Measurements from ENCODE around the gene CLCN2. TPM values are rescaled to one million over a fixed set of nuclear protein-coding genes. Genes with fewer than 3 reads are reported as not detected.

Gene CLCN2
- polyA plus RNA-seq, 2 of the 4 experiments (the other 2 are of a cell fraction) = 2.2 to 5.4 TPM

DNA sequence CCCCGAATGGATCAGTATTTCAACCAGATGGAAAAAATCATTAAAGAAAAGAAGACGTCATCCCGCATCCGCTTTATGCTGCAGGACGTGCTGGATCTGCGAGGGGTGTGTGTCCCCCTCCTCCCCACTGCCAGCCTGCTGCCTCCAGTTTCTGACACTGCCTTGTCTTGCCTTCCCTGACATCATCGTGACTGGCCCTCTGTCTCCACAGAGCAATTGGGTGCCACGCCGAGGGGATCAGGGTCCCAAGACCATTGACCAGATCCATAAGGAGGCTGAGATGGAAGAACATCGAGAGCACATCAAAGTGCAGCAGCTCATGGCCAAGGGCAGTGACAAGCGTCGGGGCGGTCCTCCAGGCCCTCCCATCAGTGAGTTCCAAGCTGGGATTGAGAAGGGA is 36.1 kb downstream of the CLCN2 start (continued):
- no peak for TF ChIP-seq ZFP36 (IDR thresholded peaks at IDR 0.05; ENCODE audit: borderline replicate concordance, partially characterized antibody)
- no peak for TF ChIP-seq KDM5A (IDR thresholded peaks at IDR 0.05)

DNA sequence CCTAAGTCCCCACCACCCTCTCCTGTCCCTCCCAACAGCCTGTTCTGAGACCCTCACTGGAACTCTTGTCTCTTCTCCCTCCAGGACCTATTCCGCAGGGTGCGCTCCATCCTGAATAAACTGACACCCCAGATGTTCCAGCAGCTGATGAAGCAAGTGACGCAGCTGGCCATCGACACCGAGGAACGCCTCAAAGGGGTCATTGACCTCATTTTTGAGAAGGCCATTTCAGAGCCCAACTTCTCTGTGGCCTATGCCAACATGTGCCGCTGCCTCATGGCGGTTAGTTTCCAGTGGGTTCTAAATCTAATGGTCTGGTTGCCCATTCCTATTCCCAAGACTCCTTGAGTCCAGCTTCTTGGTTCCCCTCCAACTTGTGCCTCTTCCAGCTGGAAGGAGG is 37.7 kb downstream of the CLCN2 start:
- no peak for ATAC-seq
- POLR2A ChIA-PET = no interaction called here

DNA sequence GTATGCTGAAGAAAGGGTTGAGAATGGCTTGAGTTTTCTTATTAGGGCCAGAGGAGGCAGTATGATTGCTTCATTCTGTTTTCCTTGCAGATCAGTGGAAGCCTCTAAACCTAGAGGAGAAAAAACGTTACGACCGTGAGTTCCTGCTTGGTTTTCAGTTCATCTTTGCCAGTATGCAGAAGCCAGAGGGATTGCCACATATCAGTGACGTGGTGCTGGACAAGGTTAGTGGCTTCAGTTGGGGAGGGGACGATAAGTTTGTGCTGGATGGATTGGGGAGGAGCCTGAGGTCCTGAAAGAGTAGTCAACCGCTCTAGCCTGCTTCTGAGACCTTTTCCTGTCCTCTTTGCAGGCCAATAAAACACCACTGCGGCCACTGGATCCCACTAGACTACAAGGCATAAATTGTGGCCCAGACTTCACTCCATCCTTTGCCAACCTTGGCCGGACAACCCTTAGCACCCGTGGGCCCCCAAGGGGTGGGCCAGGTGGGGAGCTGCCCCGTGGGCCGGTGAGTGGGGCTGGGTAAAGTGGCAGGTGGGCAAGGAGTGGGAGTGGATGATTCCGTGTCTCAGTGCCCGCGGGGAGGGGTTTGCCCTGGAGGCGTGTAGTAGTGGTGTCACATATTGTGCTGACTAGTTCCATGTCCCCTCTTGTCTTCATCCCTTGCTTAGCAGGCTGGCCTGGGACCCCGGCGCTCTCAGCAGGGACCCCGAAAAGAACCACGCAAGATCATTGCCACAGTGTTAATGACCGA is 38.5 kb downstream of the CLCN2 start:
- Histone ChIP-seq H3K4me2 (no peak overlapping the region), H3K4me1 (peaks cover 32% of the 10 kb centered on the region), H3K9me3 (no peaks in the 10 kb centered on the region), H3K4me3 (no peak overlapping the region), H3K27ac (no peak overlapping the region)
- POLR2A ChIA-PET = interaction anchor here (0.6 kb wide), 1 partner anchor 40 kb away, joined by 3 read pairs; no protein-coding TSS in a partner anchor
- ATAC-seq = no peak
- CTCF ChIA-PET = interaction anchor here (1.2 kb wide), 1 partner anchor 15 kb away, joined by 4 read pairs; the partner anchor contains the start of gene FAM131A
- TF ChIP-seq POLR2A (IDR thresholded peaks at IDR 0.05; ENCODE audit: low read length) = no peak
- no peak for TF ChIP-seq RARB (CRISPR knock-in tag; IDR thresholded peaks at IDR 0.05)
- TF ChIP-seq CEBPB (IDR thresholded peaks at IDR 0.05) = no peak
- no peak for TF ChIP-seq CHD4 (IDR thresholded peaks at IDR 0.05; ENCODE audit: borderline replicate concordance)
- TF ChIP-seq, protein P1, sequence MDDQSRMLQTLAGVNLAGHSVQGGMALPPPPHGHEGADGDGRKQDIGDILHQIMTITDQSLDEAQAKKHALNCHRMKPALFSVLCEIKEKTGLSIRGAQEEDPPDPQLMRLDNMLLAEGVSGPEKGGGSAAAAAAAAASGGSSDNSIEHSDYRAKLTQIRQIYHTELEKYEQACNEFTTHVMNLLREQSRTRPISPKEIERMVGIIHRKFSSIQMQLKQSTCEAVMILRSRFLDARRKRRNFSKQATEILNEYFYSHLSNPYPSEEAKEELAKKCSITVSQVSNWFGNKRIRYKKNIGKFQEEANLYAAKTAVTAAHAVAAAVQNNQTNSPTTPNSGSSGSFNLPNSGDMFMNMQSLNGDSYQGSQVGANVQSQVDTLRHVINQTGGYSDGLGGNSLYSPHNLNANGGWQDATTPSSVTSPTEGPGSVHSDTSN (IDR thresholded peaks at IDR 0.05) = no peak
- TF ChIP-seq JUNB (IDR thresholded peaks at IDR 0.05) = no peak
- no peak for TF ChIP-seq MAZ (IDR thresholded peaks at IDR 0.05; ENCODE audit: borderline replicate concordance, low read depth, low read length)
- no peak for TF ChIP-seq TP53 (CRISPR knock-in tag; IDR thresholded peaks at IDR 0.05)
- no peak for TF ChIP-seq MYC (IDR thresholded peaks at IDR 0.05; ENCODE audit: borderline replicate concordance, low read length)
- TF ChIP-seq, protein P2, sequence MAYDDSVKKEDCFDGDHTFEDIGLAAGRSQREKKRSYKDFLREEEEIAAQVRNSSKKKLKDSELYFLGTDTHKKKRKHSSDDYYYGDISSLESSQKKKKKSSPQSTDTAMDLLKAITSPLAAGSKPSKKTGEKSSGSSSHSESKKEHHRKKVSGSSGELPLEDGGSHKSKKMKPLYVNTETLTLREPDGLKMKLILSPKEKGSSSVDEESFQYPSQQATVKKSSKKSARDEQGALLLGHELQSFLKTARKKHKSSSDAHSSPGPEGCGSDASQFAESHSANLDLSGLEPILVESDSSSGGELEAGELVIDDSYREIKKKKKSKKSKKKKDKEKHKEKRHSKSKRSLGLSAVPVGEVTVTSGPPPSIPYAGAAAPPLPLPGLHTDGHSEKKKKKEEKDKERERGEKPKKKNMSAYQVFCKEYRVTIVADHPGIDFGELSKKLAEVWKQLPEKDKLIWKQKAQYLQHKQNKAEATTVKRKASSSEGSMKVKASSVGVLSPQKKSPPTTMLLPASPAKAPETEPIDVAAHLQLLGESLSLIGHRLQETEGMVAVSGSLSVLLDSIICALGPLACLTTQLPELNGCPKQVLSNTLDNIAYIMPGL (CRISPR knock-in tag; IDR thresholded peaks at IDR 0.05; ENCODE audit: borderline replicate concordance) = no peak
- TF ChIP-seq GATA3 (IDR thresholded peaks at IDR 0.05; ENCODE audit: borderline replicate concordance) = no peak
- TF ChIP-seq, protein P3, sequence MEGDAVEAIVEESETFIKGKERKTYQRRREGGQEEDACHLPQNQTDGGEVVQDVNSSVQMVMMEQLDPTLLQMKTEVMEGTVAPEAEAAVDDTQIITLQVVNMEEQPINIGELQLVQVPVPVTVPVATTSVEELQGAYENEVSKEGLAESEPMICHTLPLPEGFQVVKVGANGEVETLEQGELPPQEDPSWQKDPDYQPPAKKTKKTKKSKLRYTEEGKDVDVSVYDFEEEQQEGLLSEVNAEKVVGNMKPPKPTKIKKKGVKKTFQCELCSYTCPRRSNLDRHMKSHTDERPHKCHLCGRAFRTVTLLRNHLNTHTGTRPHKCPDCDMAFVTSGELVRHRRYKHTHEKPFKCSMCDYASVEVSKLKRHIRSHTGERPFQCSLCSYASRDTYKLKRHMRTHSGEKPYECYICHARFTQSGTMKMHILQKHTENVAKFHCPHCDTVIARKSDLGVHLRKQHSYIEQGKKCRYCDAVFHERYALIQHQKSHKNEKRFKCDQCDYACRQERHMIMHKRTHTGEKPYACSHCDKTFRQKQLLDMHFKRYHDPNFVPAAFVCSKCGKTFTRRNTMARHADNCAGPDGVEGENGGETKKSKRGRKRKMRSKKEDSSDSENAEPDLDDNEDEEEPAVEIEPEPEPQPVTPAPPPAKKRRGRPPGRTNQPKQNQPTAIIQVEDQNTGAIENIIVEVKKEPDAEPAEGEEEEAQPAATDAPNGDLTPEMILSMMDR (IDR thresholded peaks at IDR 0.05) = no peak
- TF ChIP-seq TFCP2L1 (CRISPR knock-in tag; IDR thresholded peaks at IDR 0.05) = no peak
- TF ChIP-seq RNF2 (IDR thresholded peaks at IDR 0.05; ENCODE audit: borderline replicate concordance, low read depth) = no peak
- no peak for FAIRE-seq
- WGBS (ENCODE audit: missing lambda C conversion rate) = 91% methylated on average over 16 of the region's 20 CpGs
- DNase-seq (ENCODE audit: low read depth in 1 of 2, low spot score in 1 of 2) = no peak

More for the DNA sequence above, 37.7 kb downstream of the CLCN2 start:
- Histone ChIP-seq H3K4me3 (no peak overlapping the region), H3K4me1 (peaks cover 24% of the 10 kb centered on the region), H3K4me2 (no peak overlapping the region), H3K27ac (no peak overlapping the region), H3K9me3 (no peaks in the 10 kb centered on the region)
- no peak for FAIRE-seq
- CTCF ChIA-PET = interaction anchor here (1.2 to 1.4 kb wide), 2 partner anchors 14 to 32 kb away, joined by 4 read pairs; partner anchors contain the start of gene FAM131A
- no peak for DNase-seq (ENCODE audit: low read depth in 1 of 2, low spot score in 1 of 2)
- TF ChIP-seq SMC3 (IDR thresholded peaks at IDR 0.05) (no peak), EHF (CRISPR knock-in tag; IDR thresholded peaks at IDR 0.05) (no peak)
- 96% methylated on average over 8 of the region's 8 CpGs for WGBS (ENCODE audit: missing lambda C conversion rate)

Measured in A549 (cell line).